ENCODE results near the gene GLYATL1. TPM values are rescaled to one million over a fixed set of nuclear protein-coding genes. Genes with fewer than 3 reads are reported as not detected.

GLYATL1 gene
- 1 to 10 TPM in 1 of 2 experiments, under 1 TPM in 1; 0.52 to 1.3 TPM for total RNA-seq

GRCh38 chr11:58939277-58939676 is at the start of gene GLYATL1:
GLYATL1 (plus strand) TSS chr11:58939488; CDS start chr11:58947088, 7,600 bp downstream.
- no peak for DNase-seq
- H3K9me3 Mint-ChIP-seq = no peaks in the 10 kb centered on the region
- no peak within 1 kb of the TSS for H3K4me3 Mint-ChIP-seq
- H3K27me3 Mint-ChIP-seq = no peaks in the 10 kb centered on the region
- H3K36me3 Mint-ChIP-seq = no peaks in the 10 kb centered on the region
- H3K27ac Mint-ChIP-seq = no peak within 1 kb of the TSS
- no peaks in the 10 kb centered on the region for H3K4me1 Mint-ChIP-seq

DNA sequence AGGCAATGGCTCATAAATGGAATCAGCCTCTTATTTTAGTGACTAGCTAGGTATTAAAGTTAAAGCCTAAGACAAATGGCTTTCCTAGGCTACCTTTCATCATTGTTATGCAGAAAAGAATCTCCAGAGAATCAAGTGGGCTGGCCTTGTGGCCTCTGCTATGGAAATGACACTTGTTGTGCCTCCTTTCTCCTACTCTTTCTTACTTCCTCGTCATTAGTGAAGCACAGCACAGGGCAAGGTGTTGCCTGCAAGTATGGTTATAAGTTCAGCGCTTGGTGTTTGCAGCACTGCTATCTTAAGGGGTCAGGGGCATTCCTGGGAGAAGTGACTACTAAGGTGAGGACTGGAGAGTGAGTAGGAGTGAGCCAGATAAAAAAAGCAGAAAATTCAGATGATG is 45.4 kb upstream of the GLYATL1 start:
- no peak for DNase-seq
- peaks cover 8% of the 10 kb centered on the region for H3K27me3 Mint-ChIP-seq
- no peaks in the 10 kb centered on the region for H3K36me3 Mint-ChIP-seq
- H3K27ac Mint-ChIP-seq = no peak overlapping the region
- no peaks in the 10 kb centered on the region for H3K4me1 Mint-ChIP-seq
- H3K9me3 Mint-ChIP-seq = no peaks in the 10 kb centered on the region
- H3K4me3 Mint-ChIP-seq = no peak overlapping the region

DNA sequence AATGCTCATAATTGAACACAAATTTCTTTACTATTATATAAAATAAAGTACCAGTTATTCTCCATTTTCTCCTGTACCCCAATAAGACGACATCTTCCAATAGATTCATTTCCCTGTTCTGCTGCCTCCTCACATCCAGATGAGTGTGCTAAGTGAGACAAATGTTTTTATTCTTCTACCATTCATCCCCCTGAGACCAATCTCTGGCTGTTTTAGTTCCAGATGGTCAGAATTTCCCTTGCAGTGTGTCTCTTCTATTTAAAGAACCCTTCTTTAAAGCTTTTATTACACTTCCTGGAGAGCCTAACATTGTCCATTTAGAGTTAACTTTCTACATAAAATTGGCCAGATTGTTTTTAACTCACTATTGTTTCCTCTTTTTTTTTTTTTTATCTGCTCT is 41.2 kb upstream of the GLYATL1 start:
- Mint-ChIP-seq H3K4me3 (no peak overlapping the region), H3K27me3 (peaks cover 47% of the 10 kb centered on the region), H3K4me1 (no peaks in the 10 kb centered on the region), H3K36me3 (no peaks in the 10 kb centered on the region), H3K27ac (no peak overlapping the region), H3K9me3 (no peaks in the 10 kb centered on the region)
- no peak for DNase-seq

GRCh38 chr11:58900479-58901420 is 38.5 kb upstream of the GLYATL1 start:
- Mint-ChIP-seq H3K27ac (no peak overlapping the region), H3K9me3 (no peaks in the 10 kb centered on the region), H3K4me1 (no peaks in the 10 kb centered on the region), H3K36me3 (no peaks in the 10 kb centered on the region), H3K27me3 (peaks cover 67% of the 10 kb centered on the region), H3K4me3 (no peak overlapping the region)
- peak; percentile 45 for DNase-seq

DNA sequence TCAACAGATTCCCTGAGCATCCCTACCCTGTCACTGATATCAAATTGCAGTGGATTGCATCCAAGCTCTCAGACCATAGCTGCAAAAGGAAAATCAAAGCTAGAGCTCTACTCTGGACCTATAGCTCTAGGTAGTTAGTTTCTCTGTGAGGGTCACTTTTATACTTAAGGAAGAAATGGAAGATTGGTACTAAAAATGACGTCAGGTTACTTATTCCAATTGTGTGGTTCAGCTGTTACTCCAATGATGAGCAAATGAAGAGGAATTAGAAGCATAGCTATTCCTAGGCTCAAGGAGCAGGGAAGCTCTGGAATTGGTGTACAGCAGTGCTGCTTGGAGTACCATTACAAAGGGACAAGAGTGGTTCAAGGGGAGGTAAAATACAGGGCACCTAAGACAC is 36.4 kb upstream of the GLYATL1 start:
- H3K27me3 Mint-ChIP-seq = peaks cover 87% of the 10 kb centered on the region
- H3K4me1 Mint-ChIP-seq = peaks cover 4% of the 10 kb centered on the region
- no peak overlapping the region for H3K4me3 Mint-ChIP-seq
- H3K36me3 Mint-ChIP-seq = no peaks in the 10 kb centered on the region
- no peak for DNase-seq
- no peak overlapping the region for H3K27ac Mint-ChIP-seq
- no peaks in the 10 kb centered on the region for H3K9me3 Mint-ChIP-seq

DNA sequence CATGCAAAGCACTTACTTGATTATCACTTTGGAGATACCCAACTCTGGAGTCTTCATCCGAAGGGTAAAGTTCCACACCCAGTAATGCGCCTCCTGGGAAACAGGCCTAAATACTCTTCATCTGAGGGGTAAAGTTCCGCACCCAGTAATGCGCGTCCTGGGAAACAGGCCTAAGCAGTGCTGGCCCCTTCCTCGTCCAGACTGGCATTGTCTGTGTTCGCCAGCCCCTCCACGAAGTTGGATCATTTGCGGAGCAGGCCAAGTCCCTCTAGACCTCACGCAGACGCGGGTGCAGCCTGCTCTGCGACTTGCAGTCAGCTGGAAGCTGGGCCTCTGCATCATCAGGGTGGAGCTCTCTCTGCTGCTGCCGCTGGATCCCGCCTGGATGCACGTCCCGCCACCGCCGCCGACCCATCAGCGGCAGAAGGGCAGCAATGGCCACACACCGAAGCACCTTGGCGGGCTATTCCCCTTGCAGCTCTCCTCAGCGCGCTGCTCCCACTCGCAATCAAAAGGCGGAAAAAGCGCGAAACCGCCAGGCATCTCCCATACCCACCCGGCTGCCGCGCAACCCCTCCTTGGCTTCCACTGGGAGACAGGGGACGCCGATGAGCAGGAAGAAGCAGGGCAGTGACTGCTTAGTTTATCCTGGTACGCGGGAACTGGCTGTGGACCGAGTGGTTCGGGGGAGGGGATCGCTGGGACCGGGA is 34.1 kb upstream of the GLYATL1 start:
- Mint-ChIP-seq H3K27ac (no peak overlapping the region), H3K4me3 (no peak overlapping the region), H3K4me1 (peaks cover 4% of the 10 kb centered on the region), H3K27me3 (peaks cover 84% of the 10 kb centered on the region), H3K9me3 (no peaks in the 10 kb centered on the region), H3K36me3 (no peaks in the 10 kb centered on the region)
- DNase-seq = no peak

DNA sequence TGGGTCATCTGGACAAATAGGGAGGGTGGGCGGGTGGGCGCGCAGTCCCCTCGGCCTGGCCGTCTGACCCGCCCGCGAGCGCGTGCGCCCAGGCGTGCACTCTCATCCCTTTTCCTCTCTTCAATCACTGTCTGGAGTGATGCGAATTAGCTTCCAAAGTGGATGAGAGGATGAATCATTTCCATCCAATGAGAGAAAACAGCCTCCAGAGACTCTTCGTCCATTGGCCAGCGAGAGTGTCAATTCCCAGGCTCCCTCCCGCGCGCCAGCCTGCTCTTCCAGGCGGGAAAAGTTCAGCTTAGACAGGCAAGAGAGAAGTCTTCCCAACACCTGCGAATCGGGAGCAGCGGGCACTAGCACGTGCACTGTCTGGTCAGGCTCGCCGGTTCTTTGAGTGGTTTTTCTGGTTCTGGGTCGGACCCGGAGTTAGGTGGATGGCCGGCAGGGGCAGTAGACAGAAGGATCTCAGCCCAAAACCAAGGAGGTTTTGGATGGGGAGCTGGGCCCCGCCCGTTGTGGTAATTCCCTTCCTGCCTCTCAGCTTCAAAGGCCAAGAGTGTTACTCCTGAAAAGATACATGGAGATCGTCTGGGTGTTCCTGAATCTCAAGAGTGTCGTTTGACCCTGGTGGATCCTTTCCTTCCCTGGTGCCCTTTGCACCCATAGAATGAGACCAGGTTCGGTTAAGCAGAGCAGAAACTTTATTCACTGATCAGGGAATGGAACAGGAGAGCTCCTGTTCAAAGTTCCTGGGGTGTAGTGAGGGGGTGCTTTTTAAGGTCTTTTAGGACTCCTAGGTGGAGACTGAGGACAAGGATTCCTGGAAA is 33.4 kb upstream of the GLYATL1 start:
- Mint-ChIP-seq H3K27me3 (peaks cover 78% of the 10 kb centered on the region), H3K36me3 (no peaks in the 10 kb centered on the region), H3K4me1 (peaks cover 4% of the 10 kb centered on the region), H3K9me3 (no peaks in the 10 kb centered on the region), H3K4me3 (no peak overlapping the region), H3K27ac (no peak overlapping the region)
- DNase-seq = no peak

DNA sequence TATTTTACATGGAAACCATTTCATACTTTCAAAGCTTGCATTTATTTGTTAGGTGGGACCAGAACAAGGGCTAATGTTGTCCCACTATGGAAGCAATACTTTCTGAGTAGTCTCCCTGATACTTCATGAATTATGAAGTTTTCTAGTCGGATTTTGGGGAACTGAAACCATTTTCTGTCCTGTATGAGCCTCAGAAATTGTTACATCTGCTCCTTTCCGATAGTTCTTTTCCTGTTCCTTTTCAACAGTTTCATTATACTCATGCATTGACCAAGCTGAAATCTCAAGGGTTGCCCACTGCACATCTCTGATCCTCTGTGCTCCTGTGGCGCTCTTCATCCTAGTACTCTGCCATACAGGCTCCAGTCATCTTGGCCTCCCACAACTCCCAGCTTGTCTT is 31.5 kb upstream of the GLYATL1 start:
- H3K27me3 Mint-ChIP-seq = peaks cover 68% of the 10 kb centered on the region
- no peak for DNase-seq
- peak overlapping the region; percentile 27 for H3K27ac Mint-ChIP-seq
- H3K4me1 Mint-ChIP-seq = peaks cover 4% of the 10 kb centered on the region
- H3K9me3 Mint-ChIP-seq = no peaks in the 10 kb centered on the region
- H3K4me3 Mint-ChIP-seq = no peak overlapping the region
- no peaks in the 10 kb centered on the region for H3K36me3 Mint-ChIP-seq

DNA sequence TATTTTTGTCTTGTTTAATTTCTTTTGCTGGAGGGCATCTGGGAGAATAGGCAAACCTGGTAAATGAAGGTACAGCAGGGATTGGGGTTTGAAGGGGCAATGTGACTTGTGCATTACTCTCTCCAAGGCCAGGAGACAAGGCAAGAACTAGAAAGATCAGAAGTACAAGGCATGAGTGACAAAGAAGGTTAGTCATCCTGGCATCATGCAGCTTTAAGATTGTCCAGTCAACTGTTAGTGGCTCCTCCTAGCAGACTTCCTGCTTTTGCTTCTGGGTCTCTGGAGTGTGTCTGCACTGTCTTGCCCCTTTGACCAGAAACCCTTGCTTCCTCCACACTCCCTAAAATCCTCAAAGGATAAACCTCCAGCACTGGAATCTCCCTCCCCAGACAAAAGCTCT is 27.2 kb upstream of the GLYATL1 start:
- peaks cover 29% of the 10 kb centered on the region for H3K27me3 Mint-ChIP-seq
- H3K4me3 Mint-ChIP-seq = no peak overlapping the region
- no peaks in the 10 kb centered on the region for H3K4me1 Mint-ChIP-seq
- peaks cover 11% of the 10 kb centered on the region for H3K9me3 Mint-ChIP-seq
- H3K27ac Mint-ChIP-seq = no peak overlapping the region
- no peak for DNase-seq
- H3K36me3 Mint-ChIP-seq = no peaks in the 10 kb centered on the region

DNA sequence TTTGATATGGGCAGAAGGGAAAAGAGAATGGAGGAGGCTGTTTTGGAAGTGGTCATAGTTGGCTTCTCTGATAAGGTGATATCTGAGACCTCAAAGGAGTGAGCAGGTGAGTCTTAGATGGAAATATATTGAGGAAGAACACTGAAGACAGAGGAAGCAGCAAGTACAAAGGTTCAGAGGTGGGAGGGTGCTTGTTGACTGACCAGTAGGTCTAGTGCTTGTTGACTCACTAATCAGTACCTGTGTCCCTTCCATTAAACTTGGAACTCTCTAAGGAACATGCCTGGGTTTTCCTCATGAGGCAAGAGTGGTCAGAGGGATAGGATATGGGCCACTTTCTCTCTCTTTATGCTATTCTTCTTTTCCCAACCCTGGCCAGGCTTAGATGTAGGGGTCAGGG is 25.6 kb upstream of the GLYATL1 start:
- no peak overlapping the region for H3K27ac Mint-ChIP-seq
- no peak for DNase-seq
- peaks cover 19% of the 10 kb centered on the region for H3K9me3 Mint-ChIP-seq
- no peaks in the 10 kb centered on the region for H3K4me1 Mint-ChIP-seq
- H3K27me3 Mint-ChIP-seq = peaks cover 18% of the 10 kb centered on the region
- no peak overlapping the region for H3K4me3 Mint-ChIP-seq
- H3K36me3 Mint-ChIP-seq = no peaks in the 10 kb centered on the region

DNA sequence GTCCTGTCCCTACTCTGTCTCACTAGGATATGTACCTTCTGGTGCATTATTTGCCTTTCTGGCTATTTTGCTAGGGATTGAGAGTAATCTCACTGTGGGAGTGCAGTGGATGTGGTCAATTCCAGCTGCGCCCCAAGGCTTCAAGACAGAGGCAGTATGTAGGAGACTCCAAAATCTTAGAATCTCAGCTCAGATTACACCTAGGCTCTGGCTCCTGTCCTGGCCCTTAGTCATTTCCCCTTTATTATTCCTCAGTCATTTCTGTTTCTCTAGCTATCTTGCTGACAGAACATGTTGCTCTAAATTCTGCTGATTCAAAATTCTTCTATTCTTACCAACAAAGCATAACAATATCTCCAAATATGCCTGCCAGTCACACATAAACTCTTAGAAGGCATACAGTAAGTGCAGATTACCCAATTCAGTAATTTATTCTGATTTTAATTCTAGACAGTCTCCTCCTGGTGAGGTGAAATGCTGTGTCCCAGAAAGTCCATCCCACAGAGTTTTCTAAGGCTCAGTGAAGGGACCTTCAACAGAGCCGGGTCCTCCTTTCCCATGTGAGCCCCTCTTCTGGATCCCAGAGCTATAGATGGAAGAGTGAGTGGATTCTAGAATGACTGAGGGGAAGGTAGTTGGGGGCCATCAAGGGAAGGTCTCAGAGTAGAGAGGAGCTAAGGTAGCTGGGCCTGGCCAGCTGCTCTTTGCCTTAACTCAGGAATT is 24.3 kb upstream of the GLYATL1 start:
- no peak overlapping the region for H3K4me3 Mint-ChIP-seq
- peaks cover 19% of the 10 kb centered on the region for H3K9me3 Mint-ChIP-seq
- H3K27me3 Mint-ChIP-seq = peaks cover 13% of the 10 kb centered on the region
- H3K27ac Mint-ChIP-seq = no peak overlapping the region
- no peaks in the 10 kb centered on the region for H3K36me3 Mint-ChIP-seq
- DNase-seq = no peak
- no peaks in the 10 kb centered on the region for H3K4me1 Mint-ChIP-seq

DNA sequence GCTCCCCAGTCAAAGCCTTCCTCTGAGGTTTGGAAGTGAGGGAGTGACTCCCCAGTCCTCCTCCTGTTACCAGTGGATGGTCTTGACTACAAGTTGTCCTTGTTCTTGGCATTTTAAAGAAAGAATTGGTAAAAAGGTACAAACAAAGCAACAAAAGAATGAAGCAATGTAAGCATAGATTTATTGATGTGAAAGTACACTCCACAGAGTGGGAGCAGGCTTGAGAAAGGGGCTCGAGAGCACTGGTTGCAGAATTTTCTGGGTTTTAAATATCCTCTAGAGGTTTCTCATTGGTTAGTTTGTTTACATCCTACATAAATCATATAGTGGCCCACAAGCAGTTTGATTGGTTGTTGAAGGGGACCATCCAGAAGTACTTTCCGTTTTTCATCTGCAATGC is 22.7 kb upstream of the GLYATL1 start:
- Mint-ChIP-seq H3K27ac (no peak overlapping the region), H3K4me3 (no peak overlapping the region), H3K9me3 (peaks cover 19% of the 10 kb centered on the region), H3K36me3 (no peaks in the 10 kb centered on the region), H3K4me1 (no peaks in the 10 kb centered on the region), H3K27me3 (peaks cover 10% of the 10 kb centered on the region)
- DNase-seq = no peak

DNA sequence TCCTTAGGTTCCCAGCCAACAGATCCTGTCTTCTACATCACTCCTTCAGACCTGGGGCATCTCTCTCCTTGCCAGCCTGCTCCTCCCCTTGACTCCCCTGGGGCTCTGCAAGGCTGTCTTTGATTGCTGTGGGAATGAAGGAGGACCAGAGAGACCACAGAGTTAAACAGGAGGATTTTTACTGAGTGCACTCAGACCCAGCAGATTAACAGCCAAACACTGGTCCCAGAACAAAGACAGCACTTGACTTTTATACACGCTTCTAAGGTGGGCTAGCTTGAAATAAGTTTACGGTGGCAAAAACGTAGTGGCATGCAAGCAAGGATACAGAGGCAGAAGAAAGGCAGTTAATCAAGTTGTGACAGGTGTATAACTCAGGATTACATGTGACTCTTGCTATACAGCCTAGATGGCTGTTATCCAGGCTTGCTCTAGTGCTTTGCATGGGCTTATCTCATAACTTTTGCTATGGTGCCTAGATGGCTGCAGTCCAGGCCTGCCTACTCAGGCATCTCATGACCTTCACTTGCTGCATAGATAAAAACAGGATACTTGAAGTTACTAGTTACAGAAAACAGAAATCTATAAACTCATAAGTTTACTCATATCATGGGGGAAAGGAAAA is 22.0 kb upstream of the GLYATL1 start:
- Mint-ChIP-seq H3K27me3 (peaks cover 5% of the 10 kb centered on the region), H3K4me1 (no peaks in the 10 kb centered on the region), H3K36me3 (no peaks in the 10 kb centered on the region), H3K9me3 (peaks cover 19% of the 10 kb centered on the region), H3K27ac (no peak overlapping the region), H3K4me3 (no peak overlapping the region)
- no peak for DNase-seq

GRCh38 chr11:58919561-58919960 is 19.7 kb upstream of the GLYATL1 start:
- no peaks in the 10 kb centered on the region for H3K36me3 Mint-ChIP-seq
- peaks cover 19% of the 10 kb centered on the region for H3K9me3 Mint-ChIP-seq
- DNase-seq = no peak
- H3K27ac Mint-ChIP-seq = no peak overlapping the region
- peaks cover 10% of the 10 kb centered on the region for H3K4me1 Mint-ChIP-seq
- H3K4me3 Mint-ChIP-seq = no peak overlapping the region
- H3K27me3 Mint-ChIP-seq = peaks cover 5% of the 10 kb centered on the region
